CD4-positive, alpha-beta T cell treated with Interleukin-4 for 4 hours (primary cell): ENCODE results near the gene PROM2.
"Not testable (repeated sequence)": the region's sequence is repeated elsewhere in the genome, so short reads cannot be mapped to it uniquely, and the experiment has no call there.

Source experiments
- DNase-seq: peaks from one replicate; pipeline ENCODE4 v3.0.0-alpha.2; 2020

The PROM2 gene

DNA sequence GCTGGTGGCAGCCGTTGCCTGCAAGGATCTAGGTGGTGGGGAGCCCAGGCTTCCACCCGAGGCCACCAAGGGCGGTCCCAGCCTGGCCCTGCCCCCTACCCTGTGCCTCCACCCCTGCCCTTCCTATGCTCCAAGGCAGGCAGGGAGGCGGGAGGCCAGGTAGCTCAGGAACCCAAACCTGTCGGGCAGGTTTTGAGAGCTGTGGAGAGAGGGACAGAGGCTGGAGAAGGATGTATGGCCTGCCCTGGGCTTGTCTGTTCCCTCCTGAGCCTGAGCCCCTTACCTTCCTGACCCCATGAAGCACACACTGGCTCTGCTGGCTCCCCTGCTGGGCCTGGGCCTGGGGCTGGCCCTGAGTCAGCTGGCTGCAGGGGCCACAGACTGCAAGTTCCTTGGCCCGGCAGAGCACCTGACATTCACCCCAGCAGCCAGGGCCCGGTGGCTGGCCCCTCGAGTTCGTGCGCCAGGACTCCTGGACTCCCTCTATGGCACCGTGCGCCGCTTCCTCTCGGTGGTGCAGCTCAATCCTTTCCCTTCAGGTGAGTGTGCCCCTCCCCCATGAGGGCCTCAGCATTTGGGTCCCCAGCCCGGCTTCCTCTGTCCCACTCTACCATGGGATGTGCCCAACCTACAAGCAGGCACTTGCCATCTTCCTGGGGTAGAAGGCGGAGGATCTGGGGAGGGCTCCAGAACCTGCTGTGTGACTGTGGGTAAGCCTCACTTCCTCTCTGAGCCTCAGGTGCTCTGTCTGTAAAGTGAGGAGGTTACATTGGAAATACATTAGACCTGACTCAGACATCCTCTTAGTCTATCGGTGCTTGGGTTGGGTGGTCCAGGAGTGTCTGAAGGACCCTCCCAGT lies at the start of gene PROM2:
TSS of gene PROM2 (plus strand) at position 159 of the 860 bp plus-strand sequence. CDS start at position 296, 137 bp downstream.
- no peak for DNase-seq

DNA sequence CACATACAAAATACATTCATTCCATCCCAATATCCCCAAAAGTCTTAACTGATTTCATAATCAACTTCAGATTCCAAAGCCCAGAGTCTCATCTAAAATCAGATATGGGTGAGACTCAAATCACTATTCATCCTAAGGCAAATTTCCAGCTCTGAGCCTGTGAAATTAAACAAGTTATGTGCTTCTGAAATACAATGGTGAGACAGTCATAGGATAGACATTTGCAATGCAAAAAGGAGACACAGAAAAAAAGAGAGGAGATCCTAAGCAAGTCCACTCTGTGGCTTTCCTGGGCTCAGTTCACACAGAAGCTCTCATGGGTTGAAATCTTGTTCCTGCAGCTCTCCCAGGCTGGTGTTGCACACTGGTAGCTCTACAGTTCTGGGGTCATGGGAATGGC lies 48.6 kb upstream of the PROM2 start:
- DNase-seq = no peak

DNA sequence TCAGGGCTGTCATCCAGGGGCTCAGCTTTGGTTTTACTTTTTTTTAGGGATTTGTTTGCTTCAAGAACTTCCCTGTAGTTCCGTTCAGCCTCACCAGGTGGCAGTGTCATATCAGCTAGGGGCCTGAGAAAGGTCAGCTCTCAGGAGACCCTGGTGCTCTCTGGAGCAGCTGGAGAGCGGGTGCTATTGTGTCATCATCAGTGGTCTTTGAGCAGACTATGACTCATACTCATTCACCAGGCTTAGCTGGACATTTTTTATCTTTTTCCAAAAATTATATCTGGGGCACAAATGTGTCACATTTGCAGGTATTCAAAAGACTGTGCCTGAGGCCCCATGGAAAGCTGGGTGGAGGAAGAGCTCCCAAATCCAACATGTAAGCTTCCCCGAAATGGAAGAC lies 42.5 kb upstream of the PROM2 start:
- peak; percentile 12 for DNase-seq

DNA sequence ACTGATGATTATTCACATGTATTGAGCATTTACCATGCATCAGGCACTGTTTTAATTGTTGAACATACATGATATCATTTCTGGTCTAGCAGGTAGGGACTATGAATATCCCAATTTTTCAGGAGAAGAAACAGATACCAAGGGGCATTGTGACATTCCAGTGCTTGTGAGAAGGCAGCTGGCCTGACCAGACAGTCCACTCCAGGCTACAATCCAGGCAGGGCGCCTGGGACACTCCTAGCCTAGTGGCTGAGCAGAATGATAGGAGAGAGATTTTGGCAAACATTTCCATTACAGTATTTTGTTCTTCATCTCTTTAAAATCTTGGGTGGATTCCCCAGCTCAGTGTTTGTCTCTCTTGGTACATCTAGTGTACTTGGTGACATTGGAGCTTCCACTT lies 42.0 kb upstream of the PROM2 start:
- no peak for DNase-seq

- DNase-seq = no peak
Observed at GRCh38 chr2:95234286-95234785, 39.9 kb upstream of the PROM2 start.

- no peak for DNase-seq
Observed at GRCh38 chr2:95234816-95235215, 39.4 kb upstream of the PROM2 start.

DNA sequence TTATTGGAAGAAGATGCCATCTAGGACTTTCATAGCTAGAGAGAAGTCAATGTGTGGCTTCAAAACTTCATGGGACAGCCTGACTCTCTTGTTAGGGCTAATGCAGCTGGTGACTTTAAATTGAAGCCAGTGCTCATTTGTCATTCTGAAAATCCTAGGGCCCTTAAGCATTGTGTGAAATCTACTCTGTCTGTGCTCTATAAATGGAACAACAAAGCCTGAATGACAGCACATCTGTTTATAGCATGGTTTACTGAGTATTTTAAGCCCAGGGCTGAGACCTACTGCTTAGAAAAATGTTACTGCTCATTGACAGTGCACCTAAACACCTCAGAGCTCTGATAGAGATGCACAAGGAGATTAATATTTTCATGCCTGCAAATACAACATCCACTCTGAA lies 36.1 kb upstream of the PROM2 start:
- no peak for DNase-seq

DNA sequence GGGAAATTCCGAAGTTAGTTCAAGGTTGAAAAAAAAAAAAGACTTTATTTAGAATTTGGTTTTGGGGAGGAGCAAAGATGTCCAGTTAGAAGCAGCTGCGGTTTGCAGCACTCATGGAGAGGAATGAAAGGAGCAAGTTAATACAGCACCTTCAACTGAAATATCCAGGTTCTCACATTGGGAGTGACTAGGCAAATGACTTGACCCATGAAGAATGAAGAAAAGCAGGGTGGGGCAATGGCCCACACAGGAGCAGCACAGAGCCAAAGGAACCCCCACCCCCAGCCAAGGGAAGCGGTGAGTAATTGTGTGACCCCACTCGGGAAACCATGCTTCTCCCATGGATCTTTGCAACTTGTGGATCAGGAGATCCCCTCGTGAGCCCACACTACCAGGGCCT lies 34.2 kb upstream of the PROM2 start:
- no peak for DNase-seq

DNA sequence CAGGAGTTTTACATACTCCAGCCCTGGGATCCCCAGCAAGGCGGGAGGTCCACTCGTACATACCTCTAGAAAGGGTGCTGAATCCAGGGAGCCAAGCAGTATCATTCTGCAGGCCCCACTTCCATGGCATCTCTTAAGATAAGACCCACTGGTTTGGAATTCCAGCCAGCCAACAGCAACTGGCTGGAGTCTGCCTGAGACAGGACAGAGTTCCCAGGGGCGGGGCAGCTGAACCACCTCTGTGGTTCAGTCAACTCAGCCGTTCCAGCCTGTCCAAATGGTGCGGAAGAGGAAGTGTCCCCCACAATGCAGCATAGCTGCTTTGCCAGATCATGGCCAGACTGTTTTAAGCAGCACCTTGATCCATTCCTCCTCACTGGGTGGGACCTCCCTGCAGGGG lies 33.7 kb upstream of the PROM2 start:
- DNase-seq = no peak

DNA sequence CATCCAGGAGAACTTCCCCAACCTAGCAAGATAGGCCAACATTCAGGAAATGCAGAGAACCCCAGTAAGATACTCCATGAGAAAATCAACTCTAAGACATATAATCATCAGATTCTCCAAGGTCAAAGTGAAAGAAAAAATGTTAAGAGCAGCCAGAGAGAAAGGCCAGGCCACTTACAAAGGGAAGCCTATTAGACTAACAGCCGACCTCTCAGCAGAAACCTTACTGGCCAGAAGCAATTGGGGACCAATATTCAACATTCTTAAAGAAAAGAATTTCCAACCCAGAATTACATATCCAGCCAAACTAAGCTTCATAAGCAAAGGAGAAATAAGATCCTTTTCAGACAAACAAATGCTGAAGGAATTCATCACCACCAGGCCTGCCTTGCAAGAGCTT lies 32.2 kb upstream of the PROM2 start:
- not testable (repeated sequence) for DNase-seq

DNA sequence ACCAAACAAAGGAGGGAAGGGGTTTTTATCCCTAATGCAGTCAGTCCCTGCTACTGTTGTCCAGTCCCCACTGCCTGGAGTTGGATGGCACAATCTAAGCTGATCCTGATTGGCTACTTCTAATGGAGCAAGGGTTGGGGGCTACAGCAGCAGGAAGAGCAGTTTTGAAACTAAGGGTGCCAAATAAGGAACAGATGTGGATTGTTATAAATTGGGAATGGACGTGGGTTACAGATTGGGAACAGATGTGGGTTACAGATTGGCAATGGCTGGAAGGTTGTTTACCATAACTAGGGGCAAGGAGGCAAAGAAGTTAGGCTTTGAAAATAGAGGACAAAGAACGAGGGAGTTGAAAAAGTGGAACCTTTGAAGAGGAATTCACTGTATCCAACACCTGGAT lies 16.0 kb upstream of the PROM2 start:
- no peak for DNase-seq

GRCh38 chr2:95260028-95261023 lies 13.9 kb upstream of the PROM2 start:
- DNase-seq = no peak

- no peak for DNase-seq
Observed at GRCh38 chr2:95261602-95262001, 12.6 kb upstream of the PROM2 start.

GRCh38 chr2:95262896-95263542 lies 11.2 kb upstream of the PROM2 start:
- DNase-seq = no peak

DNA sequence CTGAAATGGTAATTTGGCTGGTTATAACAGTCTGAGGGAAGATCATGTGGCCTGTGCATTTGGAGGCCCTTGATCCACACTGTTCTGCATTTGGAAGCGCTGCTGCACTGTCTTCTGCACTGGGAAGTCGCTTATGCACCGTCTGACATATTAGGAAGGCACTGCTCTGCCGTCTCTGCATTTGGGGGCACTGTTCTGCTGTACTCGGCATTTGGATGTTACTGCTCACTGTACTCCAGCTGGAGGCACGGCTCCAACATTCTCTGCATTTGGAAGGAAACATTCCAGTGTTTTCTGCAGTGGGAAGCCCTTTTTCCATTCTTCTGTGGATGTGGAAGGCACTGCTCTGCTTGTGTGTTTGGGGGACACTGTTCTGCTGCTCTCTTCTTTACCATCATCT lies 9.6 kb upstream of the PROM2 start:
- DNase-seq = no peak

DNA sequence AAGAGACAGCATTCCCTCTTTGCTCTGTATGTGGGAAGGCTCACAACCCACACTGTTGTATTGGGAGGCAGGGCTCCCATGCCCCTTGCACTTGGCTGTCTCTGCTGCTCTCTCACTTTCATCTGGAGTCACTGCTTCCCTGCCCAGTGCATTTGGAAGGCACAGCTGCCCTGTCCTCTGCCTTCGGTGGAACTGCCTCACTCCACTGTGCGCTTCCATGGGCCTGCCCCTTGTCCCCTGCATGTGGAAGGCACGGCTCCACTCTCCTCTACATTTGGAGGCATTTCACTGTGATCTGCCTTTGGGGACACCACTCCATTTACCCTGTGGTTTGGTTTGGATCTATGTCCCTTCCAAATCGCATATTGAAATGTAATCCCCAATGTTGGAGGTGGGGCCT lies 9.1 kb upstream of the PROM2 start:
- no peak for DNase-seq

DNA sequence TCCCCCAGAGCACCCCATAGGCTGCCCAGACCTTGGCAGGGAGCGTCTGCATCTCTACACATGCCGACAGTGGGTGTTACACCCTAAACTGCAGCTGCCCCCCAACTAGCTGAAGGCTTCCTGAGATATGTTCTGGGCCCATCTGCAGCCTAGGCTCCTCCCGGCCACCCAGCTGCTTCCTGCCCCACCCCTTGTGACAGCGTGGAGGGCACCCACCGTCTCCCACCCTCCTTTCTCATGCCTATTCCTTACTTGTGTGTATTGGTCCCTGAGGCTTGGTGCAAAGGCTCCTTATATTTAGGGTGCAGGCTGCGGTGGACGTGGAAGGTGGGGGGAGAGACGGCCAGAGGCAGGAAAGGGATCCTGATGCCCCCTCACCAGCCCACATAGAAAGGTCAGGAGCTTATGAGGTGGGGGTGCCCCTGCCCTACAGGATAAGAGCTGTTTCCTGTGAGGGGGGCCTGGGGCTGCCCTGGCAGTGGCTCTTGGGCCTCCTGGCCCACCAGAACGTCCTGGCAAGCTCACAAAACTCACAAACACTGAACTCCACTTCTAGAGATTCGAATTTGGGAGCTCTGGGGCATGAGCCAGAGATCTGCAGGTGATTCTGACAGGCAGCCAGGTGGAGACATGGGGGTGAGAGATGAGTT lies 7.3 kb upstream of the PROM2 start:
- DNase-seq = no peak

- DNase-seq = no peak
Observed at GRCh38 chr2:95267458-95268210, 6.6 kb upstream of the PROM2 start.

DNA sequence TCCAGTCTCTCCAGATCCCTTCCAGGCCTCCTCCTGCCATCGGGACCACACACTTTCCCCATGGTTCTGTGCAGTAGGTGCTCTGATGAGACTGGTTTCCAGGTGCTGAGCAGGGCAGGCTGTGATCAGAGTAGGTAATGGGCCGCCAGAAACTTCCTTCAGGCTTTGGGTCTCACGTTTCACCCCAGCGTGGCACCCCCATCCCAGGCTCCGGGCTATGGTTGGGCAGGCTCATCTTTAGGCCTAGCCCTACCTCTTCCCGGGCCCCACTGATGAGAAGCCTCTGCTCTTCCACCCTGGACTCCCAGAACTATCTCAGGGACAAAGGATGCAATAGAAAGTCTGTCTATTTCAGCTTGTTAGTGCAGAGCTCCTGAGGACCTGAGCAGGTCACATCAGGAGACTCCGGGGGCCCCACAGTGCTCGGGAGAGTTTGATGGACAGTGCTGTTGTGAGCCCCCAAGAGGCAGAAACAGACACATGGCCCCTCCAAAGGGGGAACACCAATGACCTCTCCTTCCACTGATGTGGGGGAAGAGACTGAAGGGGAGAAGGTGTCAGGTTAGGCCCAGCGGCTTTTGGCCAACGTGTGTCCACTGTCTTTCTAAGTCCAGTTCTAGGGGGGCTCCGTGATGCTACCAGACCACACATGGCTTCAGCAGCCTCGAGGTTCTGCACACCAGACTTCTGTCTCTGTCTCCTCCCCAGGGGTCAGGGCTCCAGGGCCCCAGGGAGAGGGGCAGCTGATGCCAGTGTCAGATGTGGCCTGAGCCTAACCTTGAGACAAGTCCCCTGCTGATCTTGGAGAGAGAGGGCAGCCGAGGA lies 5.8 kb upstream of the PROM2 start:
- no peak for DNase-seq

DNA sequence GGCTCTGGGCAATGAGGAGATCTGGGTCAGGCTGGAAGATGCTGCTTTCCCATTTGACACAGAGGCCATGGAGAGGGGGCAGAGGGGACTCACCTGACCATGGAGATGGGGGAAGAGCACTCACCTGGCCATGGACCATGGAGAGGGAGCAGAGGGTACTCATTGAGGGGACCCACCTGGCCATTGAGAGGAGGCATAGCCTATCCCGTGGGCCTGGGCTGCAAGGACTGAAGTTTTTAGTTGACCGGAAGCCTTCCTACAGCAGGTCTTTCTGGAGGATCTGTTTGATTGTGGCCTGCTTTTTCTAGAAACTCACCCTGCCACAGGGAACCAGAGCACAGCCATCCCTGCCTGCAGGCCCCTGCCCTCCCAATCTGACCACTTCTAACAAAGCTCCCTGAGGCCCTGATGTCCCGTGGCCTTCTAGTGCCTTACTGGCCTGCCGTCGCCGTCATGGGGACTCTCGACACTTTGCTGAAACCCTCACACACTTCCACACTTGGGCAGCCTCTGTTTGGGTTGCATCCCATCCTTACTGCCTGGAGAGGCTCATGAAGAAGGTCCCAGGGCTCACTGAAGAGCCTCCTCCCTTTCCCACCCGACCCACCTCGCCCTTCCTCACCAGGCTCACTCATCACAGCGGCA lies 5.1 kb upstream of the PROM2 start:
- DNase-seq = no peak
